ENCODE measurements around the gene SLC38A3.
A peak's percentile ranks its signal among the peaks of the same experiment; 100 is the strongest.
"Not testable (repeated sequence)": the region's sequence is repeated elsewhere in the genome, so short reads cannot be mapped to it uniquely, and the experiment has no call there.

SLC38A3 gene

GRCh38 chr3:50235716-50236483 is 30.8 kb downstream of the SLC38A3 start, which contains the start of gene GNAI2:
Gene GNAI2 (plus strand): TSS chr3:50236204. CDS start chr3:50236336, 132 bp downstream.
- DNase-seq = peak; percentile 98

GRCh38 chr3:50236484-50237132 is 31.5 kb downstream of the SLC38A3 start:
- no peak for DNase-seq

DNA sequence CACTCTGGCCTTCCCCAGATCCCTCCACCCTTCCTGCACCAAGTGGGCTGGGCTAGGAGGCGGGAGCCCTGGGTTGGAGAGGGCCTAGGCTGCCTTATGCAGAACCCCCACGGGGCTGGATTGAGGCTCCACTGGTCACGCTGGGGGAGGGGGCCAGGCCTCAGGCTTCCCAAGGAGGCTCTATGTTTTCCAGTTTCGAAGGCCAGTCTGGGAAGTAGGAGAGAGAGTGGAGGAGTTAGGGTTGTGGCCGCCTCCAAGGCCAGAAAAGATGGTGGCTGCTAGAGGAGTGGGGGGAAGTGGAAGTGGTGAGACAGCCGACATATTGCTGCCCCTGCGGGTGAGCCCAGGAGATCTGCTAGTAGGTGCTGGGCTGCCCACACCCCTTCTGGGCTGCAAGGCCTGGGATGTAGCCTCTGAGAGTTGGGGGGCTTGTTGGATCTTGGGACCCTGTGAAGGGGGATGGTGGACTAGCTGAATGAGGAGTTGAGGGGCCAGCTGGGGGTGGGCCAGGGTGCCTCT is 32.1 kb downstream of the SLC38A3 start:
- peak; percentile 25 for DNase-seq

- peak; percentile 82 for DNase-seq
Measured at GRCh38 chr3:50237754-50238548, 32.9 kb downstream of the SLC38A3 start.

DNA sequence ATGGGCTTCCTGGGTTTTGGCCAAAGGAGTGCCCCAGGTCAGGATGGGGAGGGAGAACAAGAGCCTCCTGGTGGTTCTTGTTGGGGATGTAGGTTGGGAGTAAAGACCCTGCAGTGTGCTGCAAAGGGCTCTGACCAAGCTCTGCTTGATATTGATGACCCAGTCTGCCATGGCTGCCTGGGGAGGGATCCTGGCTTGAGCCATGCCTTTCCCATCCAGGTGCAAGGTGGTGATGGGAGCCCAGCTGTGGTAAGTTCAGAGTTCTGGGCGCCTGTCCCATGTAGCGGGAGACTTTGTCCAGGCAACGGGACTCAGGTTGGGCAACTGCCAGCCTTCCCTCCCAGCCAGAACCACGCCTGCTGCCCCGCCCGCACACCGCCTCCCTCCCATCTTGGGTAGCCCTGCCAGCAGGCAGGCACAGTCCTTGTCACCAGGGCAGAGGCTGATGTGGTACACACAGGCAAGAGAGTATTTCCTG is 33.5 kb downstream of the SLC38A3 start:
- no peak for DNase-seq

GRCh38 chr3:50239649-50240048 is 34.6 kb downstream of the SLC38A3 start:
- DNase-seq = no peak

GRCh38 chr3:50241163-50241562 is 36.1 kb downstream of the SLC38A3 start:
- DNase-seq = no peak

- DNase-seq = no peak
Measured at GRCh38 chr3:50241713-50242380, 36.8 kb downstream of the SLC38A3 start.

- no peak for DNase-seq
Measured at GRCh38 chr3:50242381-50242770, 37.3 kb downstream of the SLC38A3 start.

- DNase-seq = no peak
Measured at GRCh38 chr3:50242851-50243542, 37.9 kb downstream of the SLC38A3 start.

DNA sequence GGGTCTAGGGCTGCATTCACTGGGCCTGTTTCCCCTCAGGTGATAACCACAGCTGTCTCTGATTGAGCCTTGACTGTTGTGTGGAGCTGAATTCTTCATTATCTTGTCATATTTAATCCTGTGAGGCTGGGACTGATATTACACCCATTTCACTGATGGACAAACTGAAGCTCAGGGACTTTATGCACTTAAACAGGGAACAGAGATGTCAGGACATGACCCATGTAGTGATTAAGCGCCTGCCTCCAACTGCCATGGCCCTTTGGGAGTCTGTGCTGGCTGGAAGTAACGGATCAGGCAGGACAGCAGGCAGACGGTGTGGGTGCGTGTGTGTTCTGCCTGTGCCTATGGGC is 38.4 kb downstream of the SLC38A3 start:
- no peak for DNase-seq

DNA sequence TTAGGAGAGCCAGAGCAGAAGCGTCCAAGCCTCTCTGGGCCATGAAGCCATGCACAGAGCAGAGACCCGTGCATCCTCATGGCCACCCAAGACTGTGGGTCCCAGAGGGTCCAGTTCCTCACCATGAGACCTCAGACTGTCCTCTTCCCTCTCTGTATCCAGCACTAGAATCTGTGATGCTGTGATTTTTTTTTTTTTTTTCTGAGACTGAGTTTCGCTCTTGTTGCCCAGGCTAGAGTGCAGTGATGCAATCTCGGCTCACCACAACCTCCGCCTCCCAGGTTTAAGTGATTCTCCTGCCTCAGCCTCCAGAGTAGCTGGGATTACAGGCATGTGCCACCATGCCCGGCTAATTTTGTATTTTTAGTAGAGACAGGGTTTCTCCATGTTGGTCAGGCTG is 39.7 kb downstream of the SLC38A3 start:
- not testable (repeated sequence) for DNase-seq

DNA sequence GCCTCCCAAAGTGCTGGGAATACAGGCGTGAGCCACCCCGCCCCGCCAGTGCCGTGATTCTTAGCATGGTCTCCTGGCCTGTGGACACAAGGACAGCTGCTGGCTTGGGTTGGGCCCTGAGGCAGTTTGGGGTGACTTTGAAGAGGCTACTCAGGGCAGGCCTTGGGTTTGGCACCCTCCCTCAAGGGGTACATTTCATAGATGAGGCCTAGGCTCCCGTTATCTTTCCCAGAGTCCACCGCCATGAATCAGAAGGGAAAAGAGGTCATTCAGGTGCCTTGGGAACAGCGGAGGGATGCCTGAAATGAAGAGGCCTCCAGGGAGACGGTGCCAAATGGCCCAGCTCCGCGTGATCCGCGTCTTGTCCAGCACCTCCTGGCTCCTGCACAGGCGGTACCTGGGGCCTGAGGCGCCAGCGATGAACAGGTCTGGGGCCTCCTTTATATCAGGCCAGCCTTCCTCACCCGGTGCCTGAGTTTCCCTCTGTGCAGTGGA is 40.2 kb downstream of the SLC38A3 start:
- no peak for DNase-seq

- DNase-seq = peak; percentile 97
Measured at GRCh38 chr3:50245831-50246516, 40.9 kb downstream of the SLC38A3 start.

DNA sequence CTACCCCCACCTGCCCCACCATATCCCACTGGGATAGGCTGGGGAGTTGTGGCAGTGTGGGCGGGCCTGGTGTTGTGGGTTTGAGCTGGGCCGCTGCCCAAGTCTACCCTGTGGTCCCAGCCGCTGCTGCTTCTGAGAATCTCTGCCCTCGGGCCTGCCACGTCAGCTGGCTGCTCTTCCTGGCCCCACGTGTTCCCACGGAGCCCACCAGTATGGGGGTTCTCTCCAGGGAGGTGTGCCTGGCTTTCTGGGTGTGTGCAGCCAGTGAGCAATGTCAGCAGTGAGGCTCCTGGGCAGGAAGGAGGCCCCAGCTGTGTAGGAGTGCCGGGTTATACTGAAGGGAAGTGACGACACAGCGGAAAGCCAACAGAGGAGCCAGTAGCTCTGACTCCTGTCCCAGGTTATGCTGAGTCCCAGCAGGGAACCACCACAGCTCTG is 41.5 kb downstream of the SLC38A3 start:
- peak; percentile 77 for DNase-seq

- DNase-seq = no peak
Measured at GRCh38 chr3:50248387-50248786, 43.3 kb downstream of the SLC38A3 start.

DNA sequence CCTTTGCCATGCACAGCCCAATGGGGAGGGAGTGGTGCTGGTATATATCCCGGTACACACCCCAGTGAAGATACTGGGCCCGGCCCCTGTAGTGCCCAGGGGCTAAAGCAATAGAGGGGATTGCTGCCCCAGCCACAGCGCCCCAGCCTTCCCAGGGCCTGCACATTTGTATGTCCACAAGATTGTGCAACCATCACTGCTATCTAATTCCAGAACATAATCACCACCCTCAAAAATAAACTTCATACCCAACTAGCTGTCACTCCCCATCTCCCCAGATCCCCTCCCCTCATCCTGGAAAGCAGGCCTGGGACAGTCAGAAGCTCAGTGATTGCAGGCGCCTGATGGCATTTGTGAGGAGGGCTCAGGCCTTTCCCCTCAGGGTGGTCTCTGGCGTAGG is 44.4 kb downstream of the SLC38A3 start:
- no peak for DNase-seq

- no peak for DNase-seq
Measured at GRCh38 chr3:50250514-50250913, 45.4 kb downstream of the SLC38A3 start.

- no peak for DNase-seq
Measured at GRCh38 chr3:50251220-50251619, 46.1 kb downstream of the SLC38A3 start.

DNA sequence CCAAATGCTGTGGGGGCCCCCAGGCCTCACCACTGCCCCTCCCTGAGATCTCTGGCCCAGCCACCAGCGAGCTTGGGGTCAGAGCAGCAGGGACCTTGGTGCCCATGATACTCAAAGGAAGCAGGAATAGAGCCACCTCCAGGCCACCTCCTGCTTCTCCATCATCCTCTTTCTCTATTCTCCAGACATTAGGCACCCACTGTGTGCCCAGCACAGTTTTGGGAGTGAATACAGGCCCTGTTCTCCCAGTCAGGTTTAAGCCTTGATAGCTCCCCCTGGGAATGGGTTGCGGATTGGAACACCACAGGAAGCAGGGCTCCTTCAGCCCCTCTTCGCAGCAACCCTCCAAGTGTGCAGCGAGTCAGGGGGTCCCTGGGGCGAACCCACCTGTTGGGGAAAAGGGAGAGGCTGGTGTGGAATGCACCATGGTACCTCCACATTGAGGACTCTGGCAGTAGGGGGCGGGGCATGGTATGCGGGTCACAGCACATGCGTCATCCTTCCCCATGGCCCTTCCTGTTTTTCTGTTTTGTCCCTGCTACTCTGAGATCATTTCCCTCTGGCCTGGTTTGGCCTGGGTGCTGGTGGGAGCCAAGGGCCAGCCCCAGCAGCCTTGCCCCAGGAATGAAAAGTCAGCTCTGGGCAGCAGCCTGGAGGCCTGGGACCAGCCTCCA is 49.6 kb downstream of the SLC38A3 start:
- DNase-seq = no peak

DNA sequence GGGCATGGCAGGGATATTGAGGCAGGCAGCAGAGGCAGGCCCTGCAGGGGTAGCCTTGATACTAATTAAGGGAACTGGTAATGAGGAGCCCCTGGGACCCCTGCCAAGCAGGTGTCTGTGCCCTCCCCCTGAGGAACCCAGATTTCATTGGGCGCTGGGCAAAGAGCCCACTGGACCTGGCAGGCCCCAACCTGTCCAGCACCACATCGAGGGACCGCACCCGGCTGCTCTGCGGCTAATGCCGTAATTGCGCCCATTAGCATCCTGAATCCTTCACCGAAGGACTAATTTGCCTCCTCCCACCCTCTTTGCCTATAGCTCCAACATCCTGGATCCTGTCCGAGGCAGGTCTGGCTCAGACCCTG is 50.2 kb downstream of the SLC38A3 start:
- DNase-seq = no peak

Data from activated CD8-positive, alpha-beta memory T cell treated with anti-CD3 and anti-CD28 coated beads, Interleukin-2, amount 50 U/mL, for 4 hours (primary cell).